NB4 (cell line): ENCODE measurements around the gene KDM5B.
"Not testable (repeated sequence)": the region's sequence is repeated elsewhere in the genome, so short reads cannot be mapped to it uniquely, and the experiment has no call there.

Experiments
- DNase-seq: peaks from one replicate; pipeline ENCODE4 v3.0.0; 2010; ENCODE audit warnings: low read depth
- H3K4me3 ChIP-seq: one replicate; pipeline ENCODE4 v1.5.1; 2011; ENCODE audit warnings: mild to moderate bottlenecking, low read depth, low read length, moderate library complexity
- CTCF ChIP-seq: IDR thresholded peaks from one replicate; pipeline ENCODE4 v1.5.1; 2012; ENCODE audit warnings: low read depth, low read length
- MAX ChIP-seq: IDR thresholded peaks from 2 replicates; pipeline ENCODE4 v1.6.1; 2011; ENCODE audit warnings: low read depth, low read length
- MYC ChIP-seq: IDR thresholded peaks from 2 replicates; pipeline ENCODE4 v1.6.1; 2011; ENCODE audit warnings: low read depth, low read length
- POLR2A ChIP-seq: IDR thresholded peaks from 2 replicates; pipeline ENCODE4 v1.6.1; 2011; ENCODE audit warnings: mild to moderate bottlenecking; ENCODE audit not compliant: insufficient read length; ENCODE audit errors: extremely low read depth

Gene KDM5B

GRCh38 chr1:202750761-202751160 lies 57.5 kb downstream of the KDM5B start:
- TF ChIP-seq POLR2A (no peak), MAX (no peak), CTCF (no peak), MYC (no peak)
- no peak overlapping the region for H3K4me3 ChIP-seq
- no peak for DNase-seq

DNA sequence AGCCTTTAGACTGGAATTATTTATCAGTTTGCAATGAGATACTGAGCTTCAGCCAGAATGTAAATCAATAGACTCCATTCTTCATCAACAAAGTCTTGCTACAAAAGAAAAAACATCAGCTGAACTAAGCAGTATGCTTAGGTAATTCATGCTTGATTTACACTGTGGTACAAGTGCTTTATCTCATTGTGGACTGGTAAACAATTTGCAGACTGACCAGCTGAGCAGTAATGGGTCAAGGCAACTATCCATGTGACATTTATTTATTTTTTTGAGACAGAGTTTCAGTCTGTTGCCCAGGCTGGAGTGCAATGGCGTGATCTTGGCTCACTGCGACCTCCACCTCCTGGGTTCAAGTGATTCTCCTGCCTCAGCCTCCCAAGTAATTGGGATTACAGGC lies 58.2 kb downstream of the KDM5B start:
- TF ChIP-seq MAX (no peak), MYC (no peak), CTCF (no peak), POLR2A (no peak)
- H3K4me3 ChIP-seq = no peak overlapping the region
- DNase-seq = no peak

GRCh38 chr1:202745323-202745888 lies 62.8 kb downstream of the KDM5B start:
- DNase-seq = no peak
- no peak overlapping the region for H3K4me3 ChIP-seq

DNA sequence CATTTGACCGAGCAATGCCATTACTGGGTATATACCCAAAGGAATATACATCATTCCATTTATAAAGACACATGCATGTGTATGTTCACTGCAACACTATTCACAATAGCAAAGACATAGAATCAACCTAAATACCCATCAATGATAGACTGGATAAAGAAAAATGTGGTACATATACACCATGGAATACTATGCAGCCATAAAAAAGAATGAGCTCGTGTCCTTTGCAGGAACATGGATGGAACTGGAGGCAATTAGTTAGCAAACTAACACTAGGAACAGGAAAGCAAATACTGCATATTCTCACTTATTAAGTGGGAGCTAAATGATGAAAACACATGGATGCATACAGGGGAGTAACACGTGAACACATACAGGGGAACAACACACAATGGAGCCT lies 63.5 kb downstream of the KDM5B start:
- not testable (repeated sequence) for DNase-seq, H3K4me3 ChIP-seq

More at GRCh38 chr1:202745323-202745888, 62.8 kb downstream of the KDM5B start:
- no peak for TF ChIP-seq CTCF

- DNase-seq = no peak
- H3K4me3 ChIP-seq = no peak overlapping the region
- TF ChIP-seq MYC (no peak), POLR2A (no peak), CTCF (no peak), MAX (no peak)
Measured at GRCh38 chr1:202742496-202742895, 65.7 kb downstream of the KDM5B start.

- DNase-seq = no peak
- TF ChIP-seq MAX (no peak), CTCF (no peak)
- no peak overlapping the region for H3K4me3 ChIP-seq
Measured at GRCh38 chr1:202733251-202733650, 75.0 kb downstream of the KDM5B start.
